NCI-H1436 treated with DMSO at 0.1 percent for 48 hours (cell line): ENCODE data around the gene CCL17.

Source experiments
- DNase-seq: peaks from one replicate; lab custom pipeline; 2025; lab: John Stamatoyannopoulos, UW

Gene CCL17

DNA sequence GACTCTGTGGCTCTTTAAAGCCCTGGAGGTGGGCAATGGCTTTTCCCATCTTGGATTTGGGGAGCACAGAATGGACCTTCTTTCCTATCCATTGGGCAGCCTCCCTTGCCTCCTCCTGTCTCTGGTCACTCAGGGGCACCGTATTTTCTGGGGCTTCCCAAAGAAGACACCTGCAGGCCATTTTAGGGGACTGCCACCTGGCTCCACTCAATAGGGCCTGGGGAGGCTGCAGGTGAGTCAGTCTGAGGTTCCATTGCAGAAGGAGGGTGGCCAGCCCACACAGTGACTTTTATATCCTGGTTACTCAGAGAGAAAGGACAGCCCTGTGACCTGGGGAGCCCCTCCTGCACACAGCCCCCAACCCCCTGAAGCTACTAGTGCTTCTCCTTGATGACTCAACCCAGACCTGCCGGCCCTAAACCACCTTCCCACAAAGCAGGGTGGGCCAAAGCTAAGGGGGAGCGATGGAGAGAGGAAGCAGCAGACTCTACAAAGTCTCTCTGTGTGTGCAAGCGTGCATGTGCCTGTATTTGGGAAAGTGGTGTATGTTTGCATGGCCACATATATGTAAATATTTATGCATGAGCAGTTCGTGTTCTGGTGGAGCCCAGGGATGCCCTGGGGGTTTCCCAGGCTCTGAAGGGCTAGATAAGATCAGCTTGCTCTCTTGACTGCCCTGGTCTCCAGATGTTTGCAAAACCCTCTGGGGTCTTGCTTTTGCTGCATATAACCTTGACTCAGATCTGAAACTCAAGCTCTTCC lies 27.3 kb upstream of the CCL17 start:
- no peak for DNase-seq

DNA sequence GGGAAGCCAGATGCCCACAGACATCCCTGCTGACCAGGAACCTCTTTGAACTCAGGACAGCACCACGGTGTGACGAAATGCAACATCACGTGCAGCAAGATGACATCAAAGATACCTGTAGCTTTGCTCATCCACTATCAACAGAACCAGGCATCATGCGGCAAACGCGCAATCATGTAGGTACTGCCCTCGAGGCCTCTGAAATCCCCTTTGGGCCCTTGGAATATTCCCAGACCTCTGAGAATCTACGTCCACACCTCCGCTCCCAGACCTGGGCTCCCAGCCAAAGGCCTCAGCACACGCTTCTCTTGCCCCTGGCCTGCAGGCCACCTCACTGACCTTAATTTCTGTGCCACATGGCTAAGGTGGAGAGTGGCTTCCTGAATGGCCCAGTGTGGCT lies 25.0 kb upstream of the CCL17 start:
- DNase-seq, result no peak

DNA sequence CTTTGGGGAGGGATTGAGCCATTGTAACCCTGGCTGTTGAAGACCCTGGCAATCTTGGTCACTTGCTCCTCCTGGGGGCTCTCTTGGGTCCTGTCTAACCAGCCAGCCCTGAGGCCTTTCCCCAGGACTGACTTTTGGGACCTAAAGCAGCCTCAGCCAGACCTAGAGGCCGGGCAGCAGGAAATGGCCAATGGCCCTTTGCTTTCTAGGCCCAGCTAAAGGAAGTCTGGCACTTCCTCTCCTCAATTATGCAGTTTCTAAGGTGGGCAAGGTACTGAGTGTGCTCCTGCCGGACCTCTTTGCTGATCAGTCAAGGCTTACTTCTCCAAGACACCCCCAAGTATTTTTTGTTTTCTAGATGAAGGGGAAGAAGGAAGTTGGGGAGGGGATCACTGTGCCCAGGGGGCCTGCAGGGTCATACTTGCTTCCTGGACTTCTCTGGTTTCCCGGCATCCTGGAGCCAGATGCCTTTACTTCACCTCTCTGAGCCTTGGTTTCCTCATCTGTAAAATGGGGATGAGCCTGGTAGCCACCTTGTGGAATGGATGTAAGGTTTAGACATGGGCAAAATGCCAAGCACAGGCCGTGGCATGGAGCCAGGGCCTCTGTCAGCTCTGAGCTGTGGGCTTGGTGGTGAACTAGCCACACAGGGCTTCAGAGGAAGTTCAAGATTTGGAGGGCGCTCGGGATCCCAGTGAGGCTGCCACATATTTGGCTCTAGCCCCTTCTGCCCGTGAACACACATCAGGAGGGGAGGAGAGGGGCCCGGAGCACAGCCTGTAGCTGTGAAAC lies 23.7 kb upstream of the CCL17 start:
- no peak for DNase-seq

DNA sequence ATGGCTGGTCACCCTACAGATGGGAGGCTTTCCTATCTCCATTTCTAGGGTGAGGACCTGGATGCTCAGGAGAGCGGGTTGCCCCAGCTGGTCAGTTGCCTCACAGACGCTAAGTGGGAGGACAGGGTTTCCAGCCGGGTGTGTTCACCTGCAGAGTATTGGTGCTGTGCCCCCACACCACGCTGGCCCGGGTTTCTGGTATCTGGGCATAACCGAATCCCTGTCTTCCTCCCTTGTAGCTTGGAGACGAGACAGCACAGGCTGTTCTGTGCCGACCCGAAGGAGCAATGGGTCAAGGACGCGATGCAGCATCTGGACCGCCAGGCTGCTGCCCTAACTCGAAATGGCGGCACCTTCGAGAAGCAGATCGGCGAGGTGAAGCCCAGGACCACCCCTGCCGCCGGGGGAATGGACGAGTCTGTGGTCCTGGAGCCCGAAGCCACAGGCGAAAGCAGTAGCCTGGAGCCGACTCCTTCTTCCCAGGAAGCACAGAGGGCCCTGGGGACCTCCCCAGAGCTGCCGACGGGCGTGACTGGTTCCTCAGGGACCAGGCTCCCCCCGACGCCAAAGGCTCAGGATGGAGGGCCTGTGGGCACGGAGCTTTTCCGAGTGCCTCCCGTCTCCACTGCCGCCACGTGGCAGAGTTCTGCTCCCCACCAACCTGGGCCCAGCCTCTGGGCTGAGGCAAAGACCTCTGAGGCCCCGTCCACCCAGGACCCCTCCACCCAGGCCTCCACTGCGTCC lies 22.6 kb upstream of the CCL17 start:
- no peak for DNase-seq

DNA sequence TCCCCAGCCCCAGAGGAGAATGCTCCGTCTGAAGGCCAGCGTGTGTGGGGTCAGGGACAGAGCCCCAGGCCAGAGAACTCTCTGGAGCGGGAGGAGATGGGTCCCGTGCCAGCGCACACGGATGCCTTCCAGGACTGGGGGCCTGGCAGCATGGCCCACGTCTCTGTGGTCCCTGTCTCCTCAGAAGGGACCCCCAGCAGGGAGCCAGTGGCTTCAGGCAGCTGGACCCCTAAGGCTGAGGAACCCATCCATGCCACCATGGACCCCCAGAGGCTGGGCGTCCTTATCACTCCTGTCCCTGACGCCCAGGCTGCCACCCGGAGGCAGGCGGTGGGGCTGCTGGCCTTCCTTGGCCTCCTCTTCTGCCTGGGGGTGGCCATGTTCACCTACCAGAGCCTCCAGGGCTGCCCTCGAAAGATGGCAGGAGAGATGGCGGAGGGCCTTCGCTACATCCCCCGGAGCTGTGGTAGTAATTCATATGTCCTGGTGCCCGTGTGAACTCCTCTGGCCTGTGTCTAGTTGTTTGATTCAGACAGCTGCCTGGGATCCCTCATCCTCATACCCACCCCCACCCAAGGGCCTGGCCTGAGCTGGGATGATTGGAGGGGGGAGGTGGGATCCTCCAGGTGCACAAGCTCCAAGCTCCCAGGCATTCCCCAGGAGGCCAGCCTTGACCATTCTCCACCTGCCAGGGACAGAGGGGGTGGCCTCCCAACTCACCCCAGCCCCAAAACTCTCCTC lies 21.9 kb upstream of the CCL17 start:
- no peak for DNase-seq

DNA sequence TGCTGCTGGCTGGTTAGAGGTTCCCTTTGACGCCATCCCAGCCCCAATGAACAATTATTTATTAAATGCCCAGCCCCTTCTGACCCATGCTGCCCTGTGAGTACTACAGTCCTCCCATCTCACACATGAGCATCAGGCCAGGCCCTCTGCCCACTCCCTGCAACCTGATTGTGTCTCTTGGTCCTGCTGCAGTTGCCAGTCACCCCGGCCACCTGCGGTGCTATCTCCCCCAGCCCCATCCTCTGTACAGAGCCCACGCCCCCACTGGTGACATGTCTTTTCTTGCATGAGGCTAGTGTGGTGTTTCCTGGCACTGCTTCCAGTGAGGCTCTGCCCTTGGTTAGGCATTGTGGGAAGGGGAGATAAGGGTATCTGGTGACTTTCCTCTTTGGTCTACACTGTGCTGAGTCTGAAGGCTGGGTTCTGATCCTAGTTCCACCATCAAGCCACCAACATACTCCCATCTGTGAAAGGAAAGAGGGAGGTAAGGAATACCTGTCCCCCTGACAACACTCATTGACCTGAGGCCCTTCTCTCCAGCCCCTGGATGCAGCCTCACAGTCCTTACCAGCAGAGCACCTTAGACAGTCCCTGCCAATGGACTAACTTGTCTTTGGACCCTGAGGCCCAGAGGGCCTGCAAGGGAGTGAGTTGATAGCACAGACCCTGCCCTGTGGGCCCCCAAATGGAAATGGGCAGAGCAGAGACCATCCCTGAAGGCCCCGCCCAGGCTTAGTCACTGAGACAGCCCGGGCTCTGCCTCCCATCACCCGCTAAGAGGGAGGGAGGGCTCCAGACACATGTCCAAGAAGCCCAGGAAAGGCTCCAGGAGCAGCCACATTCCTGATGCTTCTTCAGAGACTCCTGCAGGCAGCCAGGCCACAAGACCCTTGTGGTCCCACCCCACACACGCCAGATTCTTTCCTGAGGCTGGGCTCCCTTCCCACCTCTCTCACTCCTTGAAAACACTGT lies 21.0 kb upstream of the CCL17 start:
- no peak for DNase-seq

DNA sequence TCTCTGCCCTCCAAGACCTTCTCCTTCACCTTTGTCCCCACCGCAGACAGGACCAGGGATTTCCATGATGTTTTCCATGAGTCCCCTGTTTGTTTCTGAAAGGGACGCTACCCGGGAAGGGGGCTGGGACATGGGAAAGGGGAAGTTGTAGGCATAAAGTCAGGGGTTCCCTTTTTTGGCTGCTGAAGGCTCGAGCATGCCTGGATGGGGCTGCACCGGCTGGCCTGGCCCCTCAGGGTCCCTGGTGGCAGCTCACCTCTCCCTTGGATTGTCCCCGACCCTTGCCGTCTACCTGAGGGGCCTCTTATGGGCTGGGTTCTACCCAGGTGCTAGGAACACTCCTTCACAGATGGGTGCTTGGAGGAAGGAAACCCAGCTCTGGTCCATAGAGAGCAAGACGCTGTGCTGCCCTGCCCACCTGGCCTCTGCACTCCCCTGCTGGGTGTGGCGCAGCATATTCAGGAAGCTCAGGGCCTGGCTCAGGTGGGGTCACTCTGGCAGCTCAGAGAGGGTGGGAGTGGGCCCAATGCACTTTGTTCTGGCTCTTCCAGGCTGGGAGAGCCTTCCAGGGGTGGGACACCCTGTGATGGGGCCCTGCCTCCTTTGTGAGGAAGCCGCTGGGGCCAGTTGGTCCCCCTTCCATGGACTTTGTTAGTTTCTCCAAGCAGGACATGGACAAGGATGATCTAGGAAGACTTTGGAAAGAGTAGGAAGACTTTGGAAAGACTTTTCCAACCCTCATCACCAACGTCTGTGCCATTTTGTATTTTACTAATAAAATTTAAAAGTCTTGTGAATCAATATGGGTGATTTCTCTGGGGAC lies 20.1 kb upstream of the CCL17 start:
- DNase-seq, result no peak

DNA sequence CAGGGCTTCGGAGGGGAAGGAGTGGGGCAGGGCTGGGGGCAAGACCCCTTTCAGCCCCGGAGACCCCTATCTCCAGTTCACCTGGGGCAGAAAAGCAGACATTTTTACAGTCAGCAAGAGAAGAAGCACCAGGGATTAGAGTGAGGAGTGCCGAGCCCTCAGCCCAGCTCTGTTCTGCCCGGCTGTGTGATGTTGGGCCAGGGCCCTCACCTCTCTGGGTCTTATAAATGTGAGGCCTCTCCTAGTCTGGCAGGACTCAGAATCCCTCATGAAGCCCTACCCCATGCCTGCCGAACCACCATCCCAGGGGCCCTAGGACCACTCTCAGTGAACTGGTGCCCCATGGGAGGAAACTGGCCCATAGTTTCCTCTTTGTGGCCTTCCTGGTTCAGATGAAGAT lies 19.5 kb upstream of the CCL17 start:
- DNase-seq, result no peak

DNA sequence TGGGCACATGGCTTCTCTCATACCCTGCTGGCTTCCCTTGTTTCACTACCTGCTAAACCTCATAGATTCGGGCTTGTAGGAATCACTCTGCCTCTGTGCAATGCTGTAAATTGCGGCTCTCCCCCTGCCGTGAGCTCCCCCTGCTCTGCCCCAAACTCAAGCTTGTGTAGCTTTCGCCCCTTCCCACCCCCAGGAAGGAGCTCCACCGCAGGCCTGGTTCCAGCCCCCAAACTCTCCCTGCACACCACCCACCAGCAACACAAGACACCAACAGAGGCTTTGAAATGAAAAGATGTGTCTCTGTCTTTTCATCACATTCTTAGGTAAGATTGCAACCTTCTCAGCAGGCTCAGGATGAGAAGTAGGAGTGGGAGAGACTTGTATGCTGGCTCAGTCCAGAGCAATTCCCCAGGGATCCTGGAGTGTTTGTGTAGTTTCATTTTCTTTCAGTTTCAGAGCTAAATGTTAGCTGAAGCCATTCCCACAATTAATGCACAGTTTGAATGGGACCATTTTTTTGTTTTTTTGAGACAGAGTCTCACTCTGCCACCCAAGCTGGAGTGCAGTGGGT lies 18.1 kb upstream of the CCL17 start:
- no peak for DNase-seq

DNA sequence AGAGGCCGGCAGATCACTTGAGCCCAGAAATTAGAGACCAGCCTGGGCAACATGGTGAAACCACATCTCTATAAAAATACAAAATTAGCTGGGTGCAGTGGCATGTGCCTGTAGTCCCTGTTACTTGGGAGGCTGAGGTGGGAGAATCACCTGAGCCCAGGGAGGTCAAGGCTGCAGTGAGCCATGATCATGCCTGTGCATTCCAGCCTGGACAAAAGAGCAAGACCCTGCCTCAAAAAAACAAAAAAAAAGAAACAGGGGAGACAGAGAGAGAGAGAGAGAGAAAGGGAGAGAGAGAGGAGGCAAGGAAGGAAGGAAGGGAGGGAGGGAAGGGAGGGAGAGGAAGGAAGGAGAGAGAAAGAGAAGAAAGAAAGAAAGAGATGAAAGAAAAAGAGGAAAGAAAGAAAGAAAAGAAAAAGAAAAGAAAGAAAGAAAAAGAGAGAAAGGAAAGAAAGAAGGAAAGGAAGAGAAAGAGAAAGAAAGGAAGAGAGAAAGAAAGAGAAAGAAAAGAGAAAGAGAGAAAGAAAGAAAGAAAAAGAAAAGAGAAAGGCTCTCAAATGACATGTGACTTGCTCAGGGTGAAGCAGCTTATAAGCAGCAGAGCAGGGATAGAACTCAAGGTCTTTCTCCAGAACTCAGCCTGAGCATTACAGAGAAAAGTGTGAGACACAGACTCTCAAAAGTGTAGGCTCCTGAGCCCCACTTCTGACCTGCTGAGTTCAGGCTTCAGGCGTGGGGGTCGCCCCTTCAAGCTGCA lies 16.8 kb upstream of the CCL17 start:
- no peak for DNase-seq

DNA sequence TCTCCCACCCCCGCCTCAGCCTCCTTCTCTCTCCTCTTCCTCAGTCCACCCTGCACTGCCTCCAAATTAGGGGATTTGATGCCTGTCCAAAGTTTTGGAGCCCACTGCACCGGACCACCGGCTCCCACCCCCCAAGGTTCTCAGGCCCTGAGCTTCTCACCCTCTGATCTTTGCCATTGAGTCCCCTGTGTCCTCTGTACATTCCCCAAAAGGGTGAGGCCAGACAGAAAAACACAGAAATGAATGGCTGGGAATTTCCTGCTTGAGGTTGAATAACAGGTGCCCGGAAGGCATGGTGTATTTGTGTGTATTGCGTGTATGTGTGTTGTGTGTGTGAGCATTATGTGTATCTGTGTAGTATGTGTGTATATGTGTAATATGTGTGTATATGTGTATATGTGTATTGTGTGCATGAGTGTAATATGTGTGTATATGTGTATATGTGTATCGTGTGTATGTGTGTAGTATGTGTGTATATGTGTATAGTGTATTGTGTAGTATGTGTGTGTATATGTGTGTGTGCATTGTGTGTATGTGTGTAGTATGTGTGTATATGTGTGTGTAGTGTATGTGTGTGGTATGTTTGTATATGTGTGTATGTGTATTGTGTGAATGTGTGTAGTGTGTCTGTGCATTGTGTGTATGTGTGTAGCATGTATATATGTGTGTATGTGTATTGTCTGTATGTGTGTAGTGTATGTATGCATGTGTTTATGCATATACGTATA lies 16.0 kb upstream of the CCL17 start:
- no peak for DNase-seq

DNA sequence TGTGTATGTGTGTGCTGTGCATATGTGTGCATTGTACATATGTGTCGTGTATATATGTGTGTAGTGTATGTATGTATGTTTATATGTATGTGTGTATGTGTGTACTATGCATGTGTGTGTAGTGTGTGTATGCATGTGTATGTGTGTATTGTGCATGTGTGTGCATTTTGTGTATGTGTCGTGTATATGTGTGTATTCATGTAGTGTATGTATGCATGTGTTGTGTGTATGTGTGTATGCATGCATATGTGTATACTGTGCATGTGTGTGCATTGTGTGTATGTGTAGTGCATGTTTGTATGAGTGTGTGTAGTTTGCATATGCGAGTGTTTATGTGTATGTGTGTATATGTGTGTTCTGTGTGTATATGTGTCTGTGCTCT lies 15.5 kb upstream of the CCL17 start:
- no peak for DNase-seq

DNA sequence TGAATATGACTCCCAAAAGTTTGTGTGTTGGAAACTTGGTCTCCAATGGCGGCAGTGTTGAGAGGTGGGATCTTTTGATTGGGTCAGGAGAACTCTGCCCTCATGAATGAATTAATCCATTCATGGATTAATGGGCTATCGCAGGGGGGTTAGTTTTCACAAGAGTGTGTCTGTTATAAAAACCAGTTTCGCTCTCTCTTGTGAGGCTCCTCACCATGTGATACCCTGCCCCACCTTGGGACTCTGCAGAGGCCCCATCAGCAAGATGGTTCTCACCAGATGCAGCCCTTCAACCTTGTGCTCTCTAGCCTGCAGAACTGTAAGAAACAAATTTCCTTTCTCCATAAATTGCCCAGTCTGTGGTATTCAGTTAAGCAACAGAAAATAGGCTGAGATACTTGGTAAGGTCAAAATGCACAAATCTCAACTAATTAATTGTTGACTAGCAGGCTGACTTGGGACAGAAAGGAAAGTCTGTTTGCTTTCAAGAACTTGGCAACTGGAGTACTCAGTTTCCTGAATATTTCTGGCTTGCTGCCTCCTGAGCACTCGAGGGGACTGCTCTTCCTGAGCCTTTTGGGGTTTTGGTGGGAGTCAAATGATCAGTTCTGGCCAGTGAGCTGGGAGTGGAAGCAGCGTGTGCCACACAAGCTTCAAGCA lies 13.8 kb upstream of the CCL17 start:
- no peak for DNase-seq

DNA sequence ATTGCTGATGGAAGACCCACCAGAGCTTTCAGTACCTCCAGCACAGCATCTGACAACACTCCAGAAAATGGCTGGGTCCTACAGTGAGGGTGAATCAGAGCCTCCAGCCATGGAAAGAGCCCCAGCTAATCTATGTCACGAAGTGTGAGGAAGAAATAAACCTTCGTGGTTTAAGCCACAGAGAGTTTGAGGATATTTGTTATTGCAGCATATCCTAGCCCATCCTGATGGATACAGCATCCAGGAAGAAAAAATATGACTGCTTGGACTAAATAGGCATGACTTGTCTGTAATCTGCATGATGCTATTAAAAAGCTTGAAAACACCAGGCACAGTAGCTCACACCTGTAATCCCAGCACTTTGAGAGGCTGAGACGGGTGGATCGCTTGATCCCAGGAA lies 13.3 kb upstream of the CCL17 start:
- no peak for DNase-seq

DNA sequence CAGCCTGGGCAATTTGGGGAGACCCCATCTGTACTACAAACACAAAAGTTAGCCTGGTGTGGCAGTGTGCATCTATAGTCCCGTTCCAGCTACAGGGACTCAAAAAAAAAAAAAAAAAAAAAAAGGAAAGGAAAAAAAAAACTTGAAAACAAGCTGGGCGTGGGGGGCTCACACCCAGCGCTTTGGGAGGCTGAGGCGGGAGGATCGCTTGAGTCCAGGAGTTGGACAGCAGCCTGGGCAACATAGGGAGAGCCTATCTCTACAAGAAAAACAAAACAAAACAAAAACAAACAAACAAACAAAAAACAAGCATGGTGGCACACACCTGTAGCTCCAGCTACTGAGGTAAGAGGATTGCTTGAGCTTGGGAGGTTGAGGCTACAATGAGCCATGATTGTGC lies 12.9 kb upstream of the CCL17 start:
- no peak for DNase-seq

DNA sequence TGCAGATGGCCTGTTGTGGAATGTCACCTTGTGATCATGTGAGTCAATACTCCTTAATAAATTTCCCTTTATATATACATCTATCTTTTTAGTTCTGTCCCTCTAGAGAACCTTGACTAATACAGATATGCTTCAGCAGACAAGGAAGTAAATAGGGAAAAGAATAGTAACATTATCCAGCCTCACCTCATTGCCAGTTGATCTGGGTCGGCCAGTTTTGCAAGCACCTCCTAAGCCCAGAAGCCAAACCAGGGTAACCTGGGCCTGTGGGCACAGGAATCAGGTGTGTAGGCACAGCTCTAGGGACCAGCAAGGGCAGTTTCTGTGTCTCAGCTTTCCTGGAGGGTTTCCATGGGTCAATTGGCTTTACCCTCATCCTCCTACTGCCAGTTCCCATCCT lies 11.9 kb upstream of the CCL17 start:
- no peak for DNase-seq

DNA sequence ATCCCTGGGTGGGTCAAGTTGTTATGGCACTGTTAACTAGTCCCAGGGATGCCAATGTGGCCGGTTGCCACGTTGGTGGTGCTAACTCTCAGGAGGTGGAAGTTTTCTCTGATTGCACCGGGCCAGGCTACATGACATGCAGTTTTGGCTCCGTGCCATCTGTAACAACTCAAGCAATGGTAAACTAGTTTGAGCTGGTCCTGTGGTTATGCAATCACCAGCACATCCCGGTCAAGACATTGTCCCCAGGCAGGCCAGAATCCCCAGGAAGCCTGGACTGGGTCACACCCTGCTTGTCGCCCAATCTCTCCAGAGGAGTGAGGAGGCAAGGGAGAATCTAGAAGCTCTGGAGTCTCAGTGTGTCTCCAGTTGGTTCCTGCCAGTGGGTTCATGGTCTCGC lies 10.1 kb upstream of the CCL17 start:
- DNase-seq, result no peak

DNA sequence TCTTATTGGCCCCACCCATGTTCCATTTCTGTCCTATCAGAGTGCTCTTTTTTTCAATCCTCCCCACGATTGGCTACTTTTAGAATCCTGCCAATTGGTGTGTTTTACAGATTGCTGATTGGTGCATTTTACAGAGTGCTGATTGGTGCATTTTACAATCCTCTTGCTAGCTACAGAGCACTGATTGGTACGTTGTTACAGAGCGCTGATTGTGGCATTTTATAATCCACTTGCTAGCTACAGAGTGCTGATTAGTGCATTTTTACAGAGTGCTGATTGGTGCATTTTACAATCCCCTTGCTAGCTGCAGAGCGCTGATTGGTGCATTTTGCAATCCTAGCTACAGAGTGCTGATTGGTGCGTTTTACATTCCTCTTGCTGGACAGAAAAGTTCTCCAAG lies 9.5 kb upstream of the CCL17 start:
- DNase-seq, result no peak
